KG1 (cell line): Measurements from ENCODE around the gene AFF4.

ENCODE experiments used
- DNase-seq: peaks from one replicate; lab custom pipeline; 2025; lab: John Stamatoyannopoulos, UW

The AFF4 gene

GRCh38 chr5:132853790-132854189, 109.6 kb downstream of the AFF4 start:
- DNase-seq: no peak

DNA sequence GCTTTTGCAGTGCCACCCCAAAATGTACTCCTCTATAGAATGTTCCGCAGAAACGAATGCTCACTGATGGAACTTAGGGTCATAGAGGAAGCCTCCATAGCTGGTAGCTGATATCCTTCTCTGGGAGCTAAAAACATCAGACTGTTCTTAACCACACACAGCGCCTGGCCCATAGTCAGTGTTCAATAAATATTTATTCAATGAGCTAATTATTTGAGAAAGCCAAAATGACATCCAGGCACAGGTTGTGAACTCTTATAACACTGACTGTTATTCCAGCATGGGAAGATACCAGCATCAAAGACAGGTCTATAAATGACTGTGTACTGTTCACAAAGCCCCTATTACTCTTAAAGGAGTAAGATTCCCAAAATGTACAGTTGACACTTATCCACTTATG, 110.1 kb downstream of the AFF4 start:
- DNase-seq: no peak

- DNase-seq: no peak
Observed at GRCh38 chr5:132850066-132850465, 113.4 kb downstream of the AFF4 start.

GRCh38 chr5:132849347-132849746, 114.1 kb downstream of the AFF4 start:
- DNase-seq: no peak

GRCh38 chr5:132848270-132848669, 115.2 kb downstream of the AFF4 start:
- DNase-seq: no peak

DNA sequence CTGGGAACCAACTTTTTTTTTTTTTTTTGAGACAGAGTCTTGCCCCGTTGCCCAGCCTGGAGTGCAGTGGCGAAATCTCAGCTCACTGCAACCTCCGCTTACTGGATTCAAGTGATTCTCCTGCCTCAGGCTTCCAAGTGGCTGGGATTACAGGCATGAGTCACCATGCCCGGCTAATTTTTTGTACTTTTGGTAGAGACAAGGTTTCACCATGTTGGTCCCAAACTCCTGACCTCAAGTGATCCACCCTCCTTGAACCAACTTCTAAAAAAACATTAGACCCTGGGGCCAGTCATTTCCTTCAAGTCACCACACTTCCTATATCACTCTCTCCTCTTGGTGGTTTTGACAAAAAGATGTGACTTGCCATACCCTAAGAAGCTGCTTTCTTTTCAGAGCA, 122.1 kb downstream of the AFF4 start:
- DNase-seq: no peak

- DNase-seq: no peak
Observed at GRCh38 chr5:132840896-132841295, 122.5 kb downstream of the AFF4 start.

DNA sequence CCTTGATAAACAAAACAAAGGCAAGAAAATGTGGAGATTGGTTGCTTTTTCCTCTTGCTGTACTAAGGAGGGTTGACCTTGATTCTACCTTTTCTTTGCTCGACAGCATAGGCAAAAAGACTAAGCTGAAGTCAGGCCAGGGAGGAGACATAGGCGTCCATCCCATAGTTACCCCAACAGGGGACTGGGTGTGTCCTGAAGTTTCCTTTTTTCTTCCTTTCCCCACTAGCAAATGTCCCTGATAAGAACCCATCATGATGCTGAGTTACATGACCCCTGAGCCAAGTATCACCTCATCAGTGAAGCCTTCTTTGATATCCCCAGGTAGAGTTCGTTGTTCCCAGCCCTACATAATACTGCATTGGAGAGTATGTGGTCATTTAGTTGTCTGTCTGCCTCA, 123.1 kb downstream of the AFF4 start:
- DNase-seq: no peak

- DNase-seq: no peak
Observed at GRCh38 chr5:132839426-132840301, 123.8 kb downstream of the AFF4 start.

GRCh38 chr5:132838516-132839282, 124.7 kb downstream of the AFF4 start:
- DNase-seq: no peak

- DNase-seq: no peak
Observed at GRCh38 chr5:132837868-132838267, 125.6 kb downstream of the AFF4 start.

- no peak for DNase-seq
Observed at GRCh38 chr5:132836852-132837251, 126.6 kb downstream of the AFF4 start.

- DNase-seq: no peak
Observed at GRCh38 chr5:132834057-132834456, 129.4 kb downstream of the AFF4 start.

- no peak for DNase-seq
Observed at GRCh38 chr5:132832612-132833011, 130.8 kb downstream of the AFF4 start.

DNA sequence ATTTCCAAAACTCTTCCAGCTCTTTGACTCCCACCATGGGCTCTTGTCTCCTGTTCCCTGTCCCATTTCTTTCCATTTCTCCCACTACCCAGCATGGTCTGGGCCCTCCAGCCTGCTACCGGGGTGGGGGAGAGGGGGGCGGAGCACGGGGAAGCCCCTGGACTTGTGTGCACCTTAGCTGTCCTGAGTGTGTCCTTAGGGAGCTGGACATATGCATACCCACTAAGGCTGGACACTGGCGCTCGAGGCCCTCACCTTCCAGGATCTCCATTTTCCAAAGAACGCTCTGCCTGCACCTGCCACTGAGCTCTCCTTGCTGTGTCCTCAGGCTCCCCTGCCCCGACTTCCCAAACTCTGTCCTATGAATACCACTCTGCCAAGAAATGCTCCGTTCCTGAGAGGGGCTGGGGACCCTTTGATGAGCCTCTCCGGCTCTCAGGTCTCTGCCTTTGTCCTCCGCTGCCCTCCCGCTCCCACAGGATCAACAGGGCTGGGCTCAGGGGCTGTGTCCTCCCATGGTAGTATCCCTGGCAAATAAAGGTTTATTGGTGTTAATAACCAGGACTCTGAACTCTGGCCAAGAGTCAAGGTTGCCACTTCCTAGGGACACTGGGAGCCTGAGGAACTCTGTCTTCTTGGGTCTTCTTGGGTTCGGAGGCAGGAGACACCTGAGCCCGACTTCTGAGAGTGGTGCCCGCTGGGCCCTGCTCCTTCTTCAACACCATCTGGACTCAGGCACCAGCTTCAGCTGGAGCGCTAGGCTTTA, 132.2 kb downstream of the AFF4 start:
- DNase-seq: no peak

- no peak for DNase-seq
Observed at GRCh38 chr5:132830436-132831094, 132.9 kb downstream of the AFF4 start, which contains the start of gene SHROOM1. Gene SHROOM1 (minus strand): TSS chr5:132830647. CDS start chr5:132826140, 4,507 bp downstream.

- peak; percentile 7 for DNase-seq
Observed at GRCh38 chr5:132829742-132830435, 133.5 kb downstream of the AFF4 start.

GRCh38 chr5:132828846-132829494, 134.5 kb downstream of the AFF4 start:
- no peak for DNase-seq

DNA sequence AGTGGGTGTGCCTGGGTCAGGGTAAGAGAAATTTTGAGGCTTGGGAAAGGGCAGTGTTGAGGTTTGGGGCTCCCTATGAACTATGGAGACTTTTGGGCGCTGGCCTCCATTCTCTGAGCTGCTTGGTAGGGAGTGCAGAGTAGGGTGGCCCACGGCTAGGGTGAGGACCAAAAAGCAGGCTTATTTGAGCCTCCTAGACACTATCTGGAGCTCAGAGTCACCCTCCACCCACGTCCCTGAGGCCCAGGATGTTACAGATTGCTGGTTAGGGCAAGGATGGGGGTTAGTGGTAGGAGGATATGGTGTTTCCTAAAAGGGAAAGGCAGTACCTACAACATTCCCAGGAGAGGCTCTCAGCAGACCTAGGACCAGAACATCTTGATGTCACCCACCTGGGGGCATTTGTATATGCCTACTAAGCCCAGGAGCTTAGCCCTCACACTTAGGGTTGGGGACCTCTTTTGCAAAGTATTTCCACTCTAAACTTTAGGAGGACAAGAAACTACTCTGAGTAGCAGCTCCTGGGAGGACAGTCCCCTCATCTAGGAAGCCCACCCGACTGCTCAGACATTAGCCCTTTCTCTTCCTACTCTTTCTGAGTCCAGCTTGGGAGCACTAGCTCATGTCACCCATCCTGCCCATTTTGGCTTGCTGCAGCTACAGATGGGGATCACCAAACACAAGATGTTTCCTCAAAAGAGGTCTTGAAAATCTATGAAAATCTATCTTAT, 135.3 kb downstream of the AFF4 start:
- no peak for DNase-seq
